ENCODE results near the gene PDGFRB. TPM values are rescaled to one million over a fixed set of nuclear protein-coding genes. Genes with fewer than 3 reads are reported as not detected.

The PDGFRB gene
- total and polyA plus RNA-seq, 10 of the 15 experiments (the other 5 are each of a cell fraction or from before 2014, with no cell fraction given), result 0.02 to 3.0 (median 1.0) TPM

DNA sequence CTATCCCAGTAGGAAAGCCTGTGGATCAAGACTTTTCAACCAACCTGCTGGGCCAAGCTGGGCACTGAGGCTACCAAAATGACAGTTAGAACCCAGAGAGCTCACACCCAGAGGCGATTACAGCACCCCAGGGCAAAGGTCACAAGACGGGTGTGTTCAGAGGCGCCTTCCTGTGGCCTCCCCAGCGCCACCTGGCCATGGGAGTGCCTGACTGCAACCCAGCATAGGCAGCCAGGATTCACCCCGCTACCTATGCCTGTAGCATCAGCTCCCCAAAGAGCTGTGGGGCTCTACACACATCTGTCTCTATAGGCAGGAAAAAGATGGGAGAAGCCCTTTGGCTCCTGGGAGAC is 33.5 kb downstream of the PDGFRB start:
- H3K4me3 ChIP-seq, result no peak overlapping the region
- ChIA-PET POLR2A (no interaction called here), CTCF (interaction anchor here (0.7 to 2.6 kb wide), 24 partner anchors 9 to 316 kb away, joined by 3 to 17 read pairs (median 4); no protein-coding TSS in a partner anchor), RAD21 (ENCODE audit: unreplicated experiment) (interaction anchor here (0.6 to 1.7 kb wide), 7 partner anchors 40 to 146 kb away, joined by 3 to 4 read pairs (median 4); no protein-coding TSS in a partner anchor), SMC1A (ENCODE audit: uncharacterized antibody, unreplicated experiment) (interaction anchor here (0.6 to 1.5 kb wide), 7 partner anchors 10 to 302 kb away, joined by 3 to 6 read pairs (median 3); no protein-coding TSS in a partner anchor)
- intact Hi-C loops (cut with micrococcal nuclease; ENCODE audit: unreplicated experiment), result no loop called here
- FAIRE-seq (no peak), DNase-seq (ENCODE audit: low read depth, low spot score) (no peak), ATAC-seq (peak; percentile 95)
- no peak overlapping the region for H3K27ac ChIP-seq (ENCODE audit: control insufficient read depth, insufficient read depth)
- no peaks in the 10 kb centered on the region for H3K9me3 ChIP-seq (replicated peaks; ENCODE audit: control insufficient read depth, insufficient read depth, low read length)
- H3K4me1 ChIP-seq (ENCODE audit: control insufficient read depth, insufficient read depth, low read length), result no peaks in the 10 kb centered on the region
- no peaks in the 10 kb centered on the region for H4K20me1 ChIP-seq (ENCODE audit: control insufficient read depth, insufficient read depth)
- no peaks in the 10 kb centered on the region for H3K36me3 ChIP-seq (ENCODE audit: control insufficient read depth in 2 of 2, insufficient read depth in 2 of 2, low read length in 1 of 2)
- WGBS (ENCODE audit: insufficient coverage, insufficient replicate concordance, low lambda C conversion rate, missing lambda C conversion rate), result 20% methylated on average over 5 of the region's 5 CpGs
- peak overlapping the region; percentile 56 for H2AFZ ChIP-seq (ENCODE audit: control insufficient read depth, low read depth, low read length)
- H3K4me2 ChIP-seq (ENCODE audit: control insufficient read depth, insufficient read depth), result 0 out of 2 replicates have a peak overlapping the region, but pooled peaks have one; percentile 9
- in situ Hi-C loops (cut with MboI), result no loop called here
- BruUV-seq (replicated peaks), result no TSS peak
- H3K9ac ChIP-seq (ENCODE audit: control insufficient read depth, insufficient read depth, low read length), result no peak overlapping the region
- no peaks in the 10 kb centered on the region for H3K27me3 ChIP-seq (replicated peaks in 1 of 2; ENCODE audit: control insufficient read depth in 2 of 2, insufficient read depth in 2 of 2, low read length in 1 of 2)
- no peaks in the 10 kb centered on the region for H3K79me2 ChIP-seq (ENCODE audit: control insufficient read depth, insufficient read depth, low read length)
- TF ChIP-seq, protein P1, sequence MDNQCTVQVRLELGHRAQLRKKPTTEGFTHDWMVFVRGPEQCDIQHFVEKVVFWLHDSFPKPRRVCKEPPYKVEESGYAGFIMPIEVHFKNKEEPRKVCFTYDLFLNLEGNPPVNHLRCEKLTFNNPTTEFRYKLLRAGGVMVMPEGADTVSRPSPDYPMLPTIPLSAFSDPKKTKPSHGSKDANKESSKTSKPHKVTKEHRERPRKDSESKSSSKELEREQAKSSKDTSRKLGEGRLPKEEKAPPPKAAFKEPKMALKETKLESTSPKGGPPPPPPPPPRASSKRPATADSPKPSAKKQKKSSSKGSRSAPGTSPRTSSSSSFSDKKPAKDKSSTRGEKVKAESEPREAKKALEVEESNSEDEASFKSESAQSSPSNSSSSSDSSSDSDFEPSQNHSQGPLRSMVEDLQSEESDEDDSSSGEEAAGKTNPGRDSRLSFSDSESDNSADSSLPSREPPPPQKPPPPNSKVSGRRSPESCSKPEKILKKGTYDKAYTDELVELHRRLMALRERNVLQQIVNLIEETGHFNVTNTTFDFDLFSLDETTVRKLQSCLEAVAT (IDR thresholded peaks at IDR 0.05), result no peak
- TF ChIP-seq, protein P2, sequence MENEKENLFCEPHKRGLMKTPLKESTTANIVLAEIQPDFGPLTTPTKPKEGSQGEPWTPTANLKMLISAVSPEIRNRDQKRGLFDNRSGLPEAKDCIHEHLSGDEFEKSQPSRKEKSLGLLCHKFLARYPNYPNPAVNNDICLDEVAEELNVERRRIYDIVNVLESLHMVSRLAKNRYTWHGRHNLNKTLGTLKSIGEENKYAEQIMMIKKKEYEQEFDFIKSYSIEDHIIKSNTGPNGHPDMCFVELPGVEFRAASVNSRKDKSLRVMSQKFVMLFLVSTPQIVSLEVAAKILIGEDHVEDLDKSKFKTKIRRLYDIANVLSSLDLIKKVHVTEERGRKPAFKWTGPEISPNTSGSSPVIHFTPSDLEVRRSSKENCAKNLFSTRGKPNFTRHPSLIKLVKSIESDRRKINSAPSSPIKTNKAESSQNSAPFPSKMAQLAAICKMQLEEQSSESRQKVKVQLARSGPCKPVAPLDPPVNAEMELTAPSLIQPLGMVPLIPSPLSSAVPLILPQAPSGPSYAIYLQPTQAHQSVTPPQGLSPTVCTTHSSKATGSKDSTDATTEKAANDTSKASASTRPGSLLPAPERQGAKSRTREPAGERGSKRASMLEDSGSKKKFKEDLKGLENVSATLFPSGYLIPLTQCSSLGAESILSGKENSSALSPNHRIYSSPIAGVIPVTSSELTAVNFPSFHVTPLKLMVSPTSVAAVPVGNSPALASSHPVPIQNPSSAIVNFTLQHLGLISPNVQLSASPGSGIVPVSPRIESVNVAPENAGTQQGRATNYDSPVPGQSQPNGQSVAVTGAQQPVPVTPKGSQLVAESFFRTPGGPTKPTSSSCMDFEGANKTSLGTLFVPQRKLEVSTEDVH (IDR thresholded peaks at IDR 0.05; ENCODE audit: low read depth, partially characterized antibody), result no peak
- TF ChIP-seq BMI1 (IDR thresholded peaks at IDR 0.05; ENCODE audit: borderline replicate concordance) (no peak), FOXK2 (IDR thresholded peaks at IDR 0.05) (no peak), POLR2AphosphoS2 (IDR thresholded peaks at IDR 0.05; ENCODE audit: low read depth, low read length) (no peak), ZBED1 (IDR thresholded peaks at IDR 0.05; ENCODE audit: borderline replicate concordance) (no peak), ETV6 (conservative IDR thresholded peaks at IDR 0.05 in 1 of 2, IDR thresholded peaks at IDR 0.05 in 1 of 2; ENCODE audit: borderline replicate concordance in 1 of 2, low read depth in 1 of 2) (no peak), KLF5 (IDR thresholded peaks at IDR 0.05; ENCODE audit: partially characterized antibody) (no peak), HDAC6 (IDR thresholded peaks at IDR 0.05; ENCODE audit: unreplicated experiment) (no peak), NR2C1 (IDR thresholded peaks at IDR 0.05) (peak; percentile 86), MEF2A (IDR thresholded peaks at IDR 0.05; ENCODE audit: insufficient read depth, low read depth, low read length) (no peak)
- TF ChIP-seq, protein P3, sequence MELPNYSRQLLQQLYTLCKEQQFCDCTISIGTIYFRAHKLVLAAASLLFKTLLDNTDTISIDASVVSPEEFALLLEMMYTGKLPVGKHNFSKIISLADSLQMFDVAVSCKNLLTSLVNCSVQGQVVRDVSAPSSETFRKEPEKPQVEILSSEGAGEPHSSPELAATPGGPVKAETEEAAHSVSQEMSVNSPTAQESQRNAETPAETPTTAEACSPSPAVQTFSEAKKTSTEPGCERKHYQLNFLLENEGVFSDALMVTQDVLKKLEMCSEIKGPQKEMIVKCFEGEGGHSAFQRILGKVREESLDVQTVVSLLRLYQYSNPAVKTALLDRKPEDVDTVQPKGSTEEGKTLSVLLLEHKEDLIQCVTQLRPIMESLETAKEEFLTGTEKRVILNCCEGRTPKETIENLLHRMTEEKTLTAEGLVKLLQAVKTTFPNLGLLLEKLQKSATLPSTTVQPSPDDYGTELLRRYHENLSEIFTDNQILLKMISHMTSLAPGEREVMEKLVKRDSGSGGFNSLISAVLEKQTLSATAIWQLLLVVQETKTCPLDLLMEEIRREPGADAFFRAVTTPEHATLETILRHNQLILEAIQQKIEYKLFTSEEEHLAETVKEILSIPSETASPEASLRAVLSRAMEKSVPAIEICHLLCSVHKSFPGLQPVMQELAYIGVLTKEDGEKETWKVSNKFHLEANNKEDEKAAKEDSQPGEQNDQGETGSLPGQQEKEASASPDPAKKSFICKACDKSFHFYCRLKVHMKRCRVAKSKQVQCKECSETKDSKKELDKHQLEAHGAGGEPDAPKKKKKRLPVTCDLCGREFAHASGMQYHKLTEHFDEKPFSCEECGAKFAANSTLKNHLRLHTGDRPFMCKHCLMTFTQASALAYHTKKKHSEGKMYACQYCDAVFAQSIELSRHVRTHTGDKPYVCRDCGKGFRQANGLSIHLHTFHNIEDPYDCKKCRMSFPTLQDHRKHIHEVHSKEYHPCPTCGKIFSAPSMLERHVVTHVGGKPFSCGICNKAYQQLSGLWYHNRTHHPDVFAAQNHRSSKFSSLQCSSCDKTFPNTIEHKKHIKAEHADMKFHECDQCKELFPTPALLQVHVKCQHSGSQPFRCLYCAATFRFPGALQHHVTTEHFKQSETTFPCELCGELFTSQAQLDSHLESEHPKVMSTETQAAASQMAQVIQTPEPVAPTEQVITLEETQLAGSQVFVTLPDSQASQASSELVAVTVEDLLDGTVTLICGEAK (IDR thresholded peaks at IDR 0.05; ENCODE audit: borderline replicate concordance), result no peak
